Measurements from ENCODE around the gene OR2T1.
"Not testable (repeated sequence)": the region's sequence is repeated elsewhere in the genome, so short reads cannot be mapped to it uniquely, and the experiment has no call there.

DNA sequence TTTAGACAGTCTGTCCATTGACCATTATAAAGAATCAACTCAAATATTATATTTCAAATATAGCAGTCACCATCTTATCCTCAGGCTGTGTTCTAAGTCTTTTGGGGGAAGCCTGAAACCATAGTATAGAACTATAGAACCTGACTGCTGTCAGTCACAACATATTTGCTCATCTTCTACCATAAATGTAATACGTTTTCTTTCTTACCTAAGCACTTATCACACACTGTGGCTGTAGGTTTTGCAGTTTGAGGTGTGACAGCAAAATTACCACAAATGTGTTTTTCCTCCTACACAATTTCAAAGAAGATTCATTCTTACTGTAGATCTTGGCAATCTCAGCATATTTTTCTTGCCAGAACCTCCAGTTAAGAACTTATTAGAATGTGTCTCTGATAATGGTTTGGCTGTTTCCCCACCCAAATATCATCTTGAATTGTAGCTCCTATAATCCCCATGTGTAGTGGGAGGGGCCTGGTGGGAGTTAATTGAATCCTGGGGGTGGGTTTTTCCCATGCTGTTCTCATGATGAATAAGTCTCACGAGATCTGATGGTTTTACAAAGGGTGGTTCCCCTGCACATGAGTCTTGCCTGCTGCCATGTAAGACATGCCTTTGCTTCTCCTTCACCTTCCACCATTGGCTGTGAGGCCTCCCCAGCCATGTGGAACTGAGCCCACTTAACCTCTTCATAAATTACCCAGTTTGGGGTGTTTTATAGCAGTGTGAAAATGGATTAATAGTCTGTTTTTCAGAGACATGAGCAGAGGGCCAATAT is 39.8 kb downstream of the OR2T1 start:
- TF ChIP-seq, protein P1, sequence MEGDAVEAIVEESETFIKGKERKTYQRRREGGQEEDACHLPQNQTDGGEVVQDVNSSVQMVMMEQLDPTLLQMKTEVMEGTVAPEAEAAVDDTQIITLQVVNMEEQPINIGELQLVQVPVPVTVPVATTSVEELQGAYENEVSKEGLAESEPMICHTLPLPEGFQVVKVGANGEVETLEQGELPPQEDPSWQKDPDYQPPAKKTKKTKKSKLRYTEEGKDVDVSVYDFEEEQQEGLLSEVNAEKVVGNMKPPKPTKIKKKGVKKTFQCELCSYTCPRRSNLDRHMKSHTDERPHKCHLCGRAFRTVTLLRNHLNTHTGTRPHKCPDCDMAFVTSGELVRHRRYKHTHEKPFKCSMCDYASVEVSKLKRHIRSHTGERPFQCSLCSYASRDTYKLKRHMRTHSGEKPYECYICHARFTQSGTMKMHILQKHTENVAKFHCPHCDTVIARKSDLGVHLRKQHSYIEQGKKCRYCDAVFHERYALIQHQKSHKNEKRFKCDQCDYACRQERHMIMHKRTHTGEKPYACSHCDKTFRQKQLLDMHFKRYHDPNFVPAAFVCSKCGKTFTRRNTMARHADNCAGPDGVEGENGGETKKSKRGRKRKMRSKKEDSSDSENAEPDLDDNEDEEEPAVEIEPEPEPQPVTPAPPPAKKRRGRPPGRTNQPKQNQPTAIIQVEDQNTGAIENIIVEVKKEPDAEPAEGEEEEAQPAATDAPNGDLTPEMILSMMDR (IDR thresholded peaks at IDR 0.05; ENCODE audit: control extremely low read depth in 1 of 3, insufficient read depth in 1 of 3, low read depth in 1 of 3, low read length in 3 of 3), result not testable (repeated sequence)
- TF ChIP-seq RFX5 (IDR thresholded peaks at IDR 0.05; ENCODE audit: borderline replicate concordance, low read depth, low read length); EZH2 (IDR thresholded peaks at IDR 0.05; ENCODE audit: low read depth, low read length, severe bottlenecking): not testable (repeated sequence)
